Amniotic stem cell (primary cell): Measurements from ENCODE around the gene MPPED2.

ENCODE experiments used
- DNase-seq: peaks from one replicate; lab custom pipeline; 2025; lab: John Stamatoyannopoulos, UW

Gene MPPED2

DNA sequence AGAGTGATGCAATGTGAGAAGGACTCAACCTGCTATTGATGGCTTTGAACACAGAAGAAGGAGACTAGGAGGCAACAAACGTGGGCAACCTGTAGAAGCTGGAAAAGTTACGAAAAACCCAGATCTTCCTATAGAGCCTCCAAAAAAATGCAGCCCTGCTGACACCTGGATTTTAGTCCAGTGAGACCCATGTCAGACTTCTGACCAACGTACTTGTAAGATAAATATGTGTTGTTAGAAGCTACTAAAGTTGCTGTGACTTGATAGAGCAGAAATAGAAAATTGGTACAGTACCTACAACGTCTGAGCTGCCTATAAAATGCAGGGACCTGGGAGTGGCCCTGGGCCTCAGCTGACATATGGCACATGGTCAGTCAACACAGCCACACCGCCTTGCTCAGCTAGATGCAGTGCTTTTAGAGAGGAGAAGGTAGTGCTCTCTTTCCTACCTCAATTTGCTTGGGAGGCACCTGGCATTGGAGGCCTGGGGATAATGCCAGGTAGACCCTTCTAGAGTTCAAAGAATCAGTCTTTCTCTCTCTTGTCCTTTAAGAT, 165.8 kb downstream of the MPPED2 start:
- no peak for DNase-seq

GRCh38 chr11:30414806-30415205, 171.3 kb downstream of the MPPED2 start:
- DNase-seq = no peak

GRCh38 chr11:30414244-30414643, 171.9 kb downstream of the MPPED2 start:
- no peak for DNase-seq

- no peak for DNase-seq
These were observed 173.6 kb downstream of the MPPED2 start for GRCh38 chr11:30412509-30412908.

DNA sequence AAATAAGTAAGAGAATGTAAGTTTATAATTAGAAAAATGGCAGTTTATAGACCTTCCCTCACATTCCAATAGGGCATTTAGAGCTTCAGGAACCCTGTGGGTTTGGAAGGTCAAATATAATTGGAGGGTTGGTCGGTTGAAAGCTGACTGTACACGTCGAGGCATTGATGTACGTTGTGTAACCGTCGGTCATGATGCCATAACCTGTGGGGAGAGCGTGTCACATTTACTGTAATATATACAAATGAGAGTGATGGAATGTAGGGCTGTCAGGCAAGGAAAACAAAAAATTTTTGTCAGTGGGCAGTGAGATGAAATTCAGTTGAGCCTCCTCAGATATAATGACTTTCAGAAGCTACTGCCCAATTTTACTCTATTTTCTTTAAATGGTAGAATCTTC, 174.8 kb downstream of the MPPED2 start:
- DNase-seq = no peak

DNA sequence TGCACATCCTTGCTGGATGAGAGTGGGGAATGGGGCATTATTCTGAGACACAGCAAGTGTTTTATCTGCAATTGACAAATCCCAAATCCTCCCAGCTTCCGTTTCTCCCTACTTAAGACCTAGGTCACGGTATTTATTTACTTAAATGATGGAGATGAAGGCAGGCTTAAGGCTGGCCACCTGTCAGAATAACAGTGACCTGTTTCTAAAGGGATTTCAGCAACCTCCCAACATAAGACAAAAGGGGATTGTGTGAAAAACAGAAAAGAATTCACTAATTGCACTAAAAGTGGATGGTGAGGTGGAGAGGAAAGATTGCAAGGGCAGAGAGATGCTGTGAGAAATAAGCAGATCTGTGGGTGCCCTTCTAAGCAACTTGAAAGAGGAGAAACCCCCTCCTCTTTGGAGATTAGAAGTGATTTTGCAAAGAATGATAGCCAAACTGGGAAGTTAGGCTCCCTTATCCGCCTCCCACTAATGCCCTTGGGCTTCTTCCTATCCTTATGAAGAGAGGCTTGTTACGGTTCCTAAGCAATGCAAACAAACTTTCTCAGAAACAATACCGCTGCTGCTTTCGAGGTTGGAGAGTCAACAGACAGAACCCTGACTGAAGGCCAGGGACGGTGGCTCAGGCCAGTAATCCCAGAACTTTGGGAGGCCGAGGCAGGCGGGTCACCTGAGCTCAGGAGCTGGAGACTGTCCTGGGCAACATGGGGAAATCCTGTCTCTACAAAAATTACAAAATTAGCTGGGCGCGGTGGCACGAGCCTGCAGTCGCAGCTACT, 179.0 kb downstream of the MPPED2 start:
- DNase-seq = no peak

DNA sequence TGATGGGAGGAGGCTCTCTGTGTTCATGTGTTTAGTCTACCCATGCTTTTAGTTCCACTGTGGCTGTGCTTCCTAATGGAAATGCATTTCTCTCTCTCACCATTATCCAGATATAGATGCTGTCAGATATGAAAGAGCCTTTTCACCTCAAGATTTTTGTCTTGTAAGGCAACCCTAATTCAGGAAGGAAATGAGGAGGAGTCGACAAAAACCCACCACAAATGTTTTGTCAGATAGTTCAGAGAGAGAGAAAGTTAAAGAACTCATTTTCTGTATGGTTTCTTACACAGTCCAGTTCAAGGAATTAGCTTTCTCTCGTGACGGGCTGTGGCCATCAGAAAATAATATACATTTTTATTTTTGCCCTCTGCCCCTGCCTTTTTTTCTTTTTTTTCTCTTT, 180.8 kb downstream of the MPPED2 start:
- no peak for DNase-seq

DNA sequence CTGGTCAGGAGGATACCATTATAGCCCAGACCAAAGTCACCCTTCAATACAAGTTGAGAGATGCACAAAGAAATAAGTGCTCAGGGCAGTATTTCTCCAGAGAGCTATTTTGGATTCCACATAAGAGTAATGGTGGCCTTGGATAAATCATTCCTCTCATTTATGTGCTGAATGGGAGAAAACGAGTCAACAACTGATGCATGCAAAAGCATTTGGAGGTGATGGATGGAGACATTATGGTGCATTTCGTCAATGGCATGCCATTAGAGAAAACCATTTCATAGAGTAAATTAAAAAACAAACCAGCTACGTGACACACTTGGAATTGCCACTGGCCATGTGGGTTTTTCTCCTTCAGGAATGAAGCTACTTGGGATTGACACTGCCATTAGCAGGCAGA, 182.0 kb downstream of the MPPED2 start:
- no peak for DNase-seq

DNA sequence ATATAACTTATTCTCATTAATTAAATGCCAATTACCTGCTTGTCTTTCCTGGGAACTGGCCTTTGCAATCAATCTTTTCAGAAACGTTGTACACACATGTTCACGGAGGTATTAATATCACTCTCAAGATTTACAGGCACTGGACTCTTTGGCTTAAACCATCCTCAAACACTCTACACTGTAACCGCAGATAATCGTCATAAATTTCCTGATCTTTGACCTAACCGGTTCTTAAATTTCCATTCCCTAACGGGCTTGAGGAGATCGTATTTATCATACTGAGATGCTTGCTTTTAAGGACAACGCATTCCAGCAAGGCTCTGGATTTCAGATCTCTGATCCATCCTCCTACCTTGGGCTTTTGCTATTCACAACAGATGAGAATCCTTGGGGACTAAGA, 190.4 kb downstream of the MPPED2 start:
- DNase-seq = no peak

GRCh38 chr11:30393012-30393411, 193.1 kb downstream of the MPPED2 start:
- DNase-seq = no peak

- no peak for DNase-seq
These were observed 193.8 kb downstream of the MPPED2 start for GRCh38 chr11:30392221-30392784.

- no peak for DNase-seq
These were observed 197.2 kb downstream of the MPPED2 start for GRCh38 chr11:30388957-30389356.

DNA sequence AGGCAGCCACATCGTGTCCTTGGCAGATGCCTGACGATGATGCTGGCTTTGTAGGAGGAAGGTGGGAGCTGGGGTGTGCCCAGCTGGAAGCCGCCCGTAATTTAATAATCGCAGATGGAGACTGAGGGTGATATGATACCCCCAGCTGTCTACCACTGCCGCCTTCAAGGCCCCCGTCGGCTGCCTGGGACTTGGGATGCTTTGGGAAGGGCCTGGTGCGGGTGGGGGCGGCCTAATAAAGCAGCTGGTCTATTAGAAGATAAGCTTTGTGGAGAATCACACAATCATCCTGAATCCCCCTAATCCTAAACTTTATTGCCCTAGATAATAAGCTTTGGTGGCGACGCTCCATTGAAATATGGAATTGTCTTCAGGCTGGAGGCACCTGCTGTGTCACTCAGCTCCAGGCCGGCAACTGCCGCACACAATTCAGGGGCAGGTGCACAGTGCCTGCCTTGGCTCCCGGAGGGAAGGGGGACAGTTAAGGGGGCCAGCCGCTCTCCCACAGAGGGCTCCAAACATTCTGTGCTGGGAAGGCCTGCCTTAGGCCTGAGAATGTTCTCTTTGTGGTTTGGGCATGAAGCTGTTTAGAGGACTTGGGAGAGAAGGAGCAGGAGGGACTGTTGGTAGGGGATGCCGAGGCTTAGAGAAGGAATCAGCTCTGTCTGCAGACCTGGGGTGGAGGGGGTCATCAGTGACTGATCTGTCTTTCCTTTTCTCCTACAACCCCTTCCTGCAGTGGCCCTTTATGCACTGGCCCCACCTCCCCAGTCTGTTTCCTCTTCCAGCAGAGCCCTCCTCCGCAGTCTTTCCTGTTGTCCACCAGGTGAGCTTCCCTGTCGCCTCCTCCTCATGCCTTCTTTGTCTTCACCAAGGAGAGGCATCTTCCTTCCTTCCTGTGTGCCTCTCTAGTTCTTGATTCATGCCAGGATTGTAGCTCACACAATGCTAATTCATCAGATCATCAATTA, 198.0 kb downstream of the MPPED2 start:
- DNase-seq = no peak

GRCh38 chr11:30381879-30382278, 204.3 kb downstream of the MPPED2 start:
- no peak for DNase-seq

- DNase-seq = no peak
These were observed 205.3 kb downstream of the MPPED2 start for GRCh38 chr11:30380846-30381245.

DNA sequence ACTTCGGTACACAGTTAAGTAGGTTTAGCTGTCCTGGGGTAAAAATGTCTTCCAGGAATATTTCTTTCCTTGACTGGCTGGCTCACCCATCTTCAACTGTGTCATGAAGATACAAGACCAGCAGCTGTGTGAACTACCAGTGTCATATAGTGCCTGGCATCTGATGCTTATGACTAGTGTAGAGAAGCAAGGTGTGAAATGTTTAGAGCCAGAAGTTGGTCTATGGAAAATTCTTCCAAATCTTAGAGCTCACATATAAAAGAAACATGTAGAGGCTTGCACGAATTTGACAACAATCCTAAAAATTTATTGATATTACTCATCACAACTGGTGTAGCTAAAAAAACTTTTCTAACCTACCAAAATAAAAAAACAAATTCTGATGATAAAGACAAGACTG, 208.8 kb downstream of the MPPED2 start:
- DNase-seq = no peak

- no peak for DNase-seq
These were observed 216.0 kb downstream of the MPPED2 start for GRCh38 chr11:30370164-30370563.

- DNase-seq = no peak
These were observed 217.8 kb downstream of the MPPED2 start for GRCh38 chr11:30368394-30368793.

DNA sequence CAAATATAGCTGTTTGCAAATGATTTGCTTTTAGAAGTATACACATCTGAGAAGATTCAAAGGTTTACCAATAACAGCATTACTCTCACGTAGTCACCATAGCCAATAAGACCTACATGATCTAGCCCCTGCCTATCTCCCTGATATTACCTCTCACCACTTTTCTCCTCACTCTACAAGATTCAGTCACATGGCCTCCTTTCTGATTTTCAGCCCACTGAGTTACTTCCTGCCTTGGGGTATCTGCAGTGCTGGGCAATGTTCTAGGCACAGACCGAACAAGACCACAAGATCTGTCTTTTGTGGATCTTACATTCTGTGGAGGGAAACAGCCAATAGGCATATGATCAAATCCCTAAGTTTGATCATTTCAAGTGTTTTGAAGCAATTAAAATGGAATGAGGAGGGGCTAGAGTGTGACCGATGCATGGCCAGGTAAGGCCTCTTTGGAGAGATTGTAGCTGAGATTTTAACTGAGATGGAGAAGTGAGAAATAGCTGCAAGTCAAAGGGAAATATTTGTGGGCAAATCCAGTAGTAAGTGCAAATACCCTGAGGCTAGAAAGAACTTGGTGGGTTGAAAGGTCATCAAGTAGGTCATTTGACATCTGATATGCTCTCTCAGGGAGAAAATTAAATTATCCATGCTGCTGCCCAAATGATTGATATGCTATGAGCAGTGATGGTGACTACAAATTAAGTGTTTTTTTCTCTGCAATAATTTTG, 220.2 kb downstream of the MPPED2 start:
- DNase-seq = no peak

DNA sequence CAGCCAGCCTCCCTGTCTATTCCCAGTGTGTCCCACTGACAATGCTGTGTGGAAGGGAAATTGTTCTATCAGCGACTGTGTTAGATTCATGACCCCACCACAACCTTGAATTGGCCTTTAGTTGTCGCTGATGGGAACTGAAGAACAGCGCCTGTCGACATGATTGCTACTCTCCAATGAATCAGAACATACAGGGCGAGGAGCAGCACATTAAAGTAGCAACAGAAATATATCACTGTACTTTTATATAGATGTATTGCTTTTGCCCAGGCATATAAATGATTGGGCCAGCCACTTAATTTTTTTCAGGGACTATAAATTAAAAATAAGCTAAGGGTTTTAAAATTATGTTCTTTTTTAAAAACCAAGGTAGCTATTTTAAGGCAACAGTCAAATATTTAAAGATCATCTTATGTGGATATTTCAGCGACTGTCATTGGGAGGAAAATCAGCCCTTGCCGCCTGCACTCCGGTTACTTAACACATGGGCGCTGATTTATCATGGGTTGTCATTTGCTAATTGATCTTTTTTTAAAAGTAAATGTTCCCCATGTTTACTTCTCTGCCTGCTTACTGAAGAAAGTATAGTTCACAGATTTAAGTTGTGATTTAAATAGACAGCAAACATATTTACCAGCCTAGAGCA, 221.2 kb downstream of the MPPED2 start:
- no peak for DNase-seq

DNA sequence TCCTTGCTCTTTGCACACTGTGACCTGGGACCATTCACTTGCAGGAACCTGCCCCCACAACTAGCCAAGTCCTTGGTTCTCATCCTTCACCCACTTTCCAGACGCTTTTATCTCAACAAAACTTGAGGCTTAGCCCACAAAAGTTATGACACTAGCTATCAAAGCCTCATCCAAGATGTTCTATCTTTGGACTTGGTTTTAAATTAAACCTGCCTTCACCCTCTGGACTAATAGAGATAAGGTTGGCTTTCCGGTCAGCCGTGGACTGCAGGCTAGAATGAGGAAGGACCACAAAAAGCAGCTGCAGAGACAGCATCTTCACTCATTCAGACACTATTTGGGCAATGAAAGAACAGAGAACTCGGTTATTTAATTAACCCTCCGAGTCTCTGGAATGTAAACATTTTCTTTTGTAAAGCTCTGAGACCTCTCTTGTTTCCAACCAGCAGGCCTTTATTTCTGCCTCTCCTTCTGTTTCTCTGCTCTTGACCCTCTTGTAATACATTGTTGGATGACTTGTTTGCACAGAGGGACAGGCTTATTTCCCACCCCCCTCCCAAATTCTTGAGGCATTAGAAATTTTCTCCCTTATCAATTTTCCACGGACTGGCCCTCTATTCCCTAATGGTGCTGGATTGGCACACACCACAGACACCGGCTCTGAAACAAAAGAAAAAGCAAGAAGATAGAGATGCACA, 221.9 kb downstream of the MPPED2 start:
- no peak for DNase-seq
